ENCODE measurements around the gene RRAS. TPM values are rescaled to one million over a fixed set of nuclear protein-coding genes. Genes with fewer than 3 reads are reported as not detected.
"Not testable (repeated sequence)": the region's sequence is repeated elsewhere in the genome, so short reads cannot be mapped to it uniquely, and the experiment has no call there.

Gene RRAS
- total RNA-seq, 1 experiment from 2014 or later, result 11.0 TPM

DNA sequence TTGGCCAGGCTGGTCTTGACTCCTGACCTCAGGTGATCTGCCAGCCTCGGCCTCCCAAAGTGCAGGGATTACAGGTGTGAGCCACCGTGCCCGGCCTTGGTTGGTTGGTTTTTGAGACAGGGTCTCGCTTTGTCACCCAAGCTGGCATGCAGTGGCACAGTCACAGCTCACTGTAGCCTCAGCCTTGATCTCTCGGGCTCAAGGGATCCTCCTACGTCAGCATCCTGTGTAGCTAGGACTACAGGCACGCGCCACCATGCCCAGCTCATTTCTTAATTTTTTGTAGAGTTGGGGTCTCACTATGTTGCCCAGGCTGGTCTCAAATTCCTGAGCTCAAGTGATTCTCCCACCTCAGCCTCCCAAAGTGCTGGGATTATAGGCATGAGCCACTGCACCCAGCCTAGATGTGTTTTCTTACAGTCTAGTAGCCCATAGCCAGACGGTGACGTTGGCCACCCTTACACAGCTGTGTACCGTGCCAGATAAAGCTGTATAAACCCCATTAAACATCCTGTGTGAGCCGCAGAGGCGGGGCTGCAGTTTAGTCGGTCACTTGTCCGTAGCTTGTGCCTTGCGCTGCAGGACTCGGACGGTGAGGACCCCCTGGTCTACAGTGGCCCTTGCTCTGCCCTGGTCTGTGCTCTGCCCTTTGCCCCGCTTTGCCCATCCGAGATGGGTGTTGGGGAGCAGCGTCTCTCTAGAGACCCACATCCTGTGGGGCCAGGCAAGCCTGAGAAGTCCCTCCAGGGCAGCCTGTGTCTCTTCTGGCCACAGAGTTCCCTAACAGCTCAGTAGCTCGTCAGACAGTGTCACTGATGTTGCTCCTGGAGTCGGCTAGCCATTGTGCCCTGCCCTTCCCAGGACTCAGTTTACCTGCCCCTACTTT lies 15.9 kb upstream of the RRAS start:
- no peak for DNase-seq (ENCODE audit: low read depth)

DNA sequence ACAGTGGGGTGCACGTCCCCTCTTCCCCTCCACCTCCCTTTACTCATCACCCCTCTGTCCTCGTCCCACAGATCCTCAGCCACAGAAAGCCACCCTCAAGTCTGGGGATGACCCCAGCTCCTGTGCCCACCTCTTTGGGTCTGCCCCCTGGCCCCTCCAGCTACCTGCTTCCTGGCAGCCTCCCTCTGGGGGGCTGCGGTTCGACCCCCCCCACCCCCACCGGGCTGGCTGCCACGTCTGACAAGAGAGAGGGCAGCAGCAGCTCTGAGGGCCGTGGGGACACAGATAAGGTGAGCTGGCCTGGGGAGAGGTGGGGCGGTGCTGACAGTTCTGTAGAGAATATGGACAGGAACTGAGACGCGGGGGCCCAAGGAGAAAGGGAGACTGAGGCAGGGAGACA lies 14.6 kb upstream of the RRAS start:
- no peak for DNase-seq (ENCODE audit: low read depth)

DNA sequence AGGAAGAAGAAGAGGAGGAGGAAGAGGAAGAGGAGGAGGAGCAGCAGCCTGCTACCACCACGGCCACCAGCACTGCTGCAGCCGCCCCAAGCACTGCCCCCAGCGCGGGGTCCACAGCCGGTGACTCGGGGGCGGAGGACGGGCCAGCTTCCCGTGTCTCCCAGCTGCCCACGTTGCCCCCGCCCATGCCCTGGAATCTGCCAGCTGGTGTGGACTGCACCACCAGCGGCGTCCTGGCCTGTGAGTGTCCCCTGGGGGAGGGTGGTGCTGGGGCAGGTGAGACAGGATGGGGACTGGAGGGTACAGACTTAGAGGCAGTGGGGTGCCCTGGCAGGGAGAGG lies 13.5 kb upstream of the RRAS start:
- no peak for DNase-seq (ENCODE audit: low read depth)

DNA sequence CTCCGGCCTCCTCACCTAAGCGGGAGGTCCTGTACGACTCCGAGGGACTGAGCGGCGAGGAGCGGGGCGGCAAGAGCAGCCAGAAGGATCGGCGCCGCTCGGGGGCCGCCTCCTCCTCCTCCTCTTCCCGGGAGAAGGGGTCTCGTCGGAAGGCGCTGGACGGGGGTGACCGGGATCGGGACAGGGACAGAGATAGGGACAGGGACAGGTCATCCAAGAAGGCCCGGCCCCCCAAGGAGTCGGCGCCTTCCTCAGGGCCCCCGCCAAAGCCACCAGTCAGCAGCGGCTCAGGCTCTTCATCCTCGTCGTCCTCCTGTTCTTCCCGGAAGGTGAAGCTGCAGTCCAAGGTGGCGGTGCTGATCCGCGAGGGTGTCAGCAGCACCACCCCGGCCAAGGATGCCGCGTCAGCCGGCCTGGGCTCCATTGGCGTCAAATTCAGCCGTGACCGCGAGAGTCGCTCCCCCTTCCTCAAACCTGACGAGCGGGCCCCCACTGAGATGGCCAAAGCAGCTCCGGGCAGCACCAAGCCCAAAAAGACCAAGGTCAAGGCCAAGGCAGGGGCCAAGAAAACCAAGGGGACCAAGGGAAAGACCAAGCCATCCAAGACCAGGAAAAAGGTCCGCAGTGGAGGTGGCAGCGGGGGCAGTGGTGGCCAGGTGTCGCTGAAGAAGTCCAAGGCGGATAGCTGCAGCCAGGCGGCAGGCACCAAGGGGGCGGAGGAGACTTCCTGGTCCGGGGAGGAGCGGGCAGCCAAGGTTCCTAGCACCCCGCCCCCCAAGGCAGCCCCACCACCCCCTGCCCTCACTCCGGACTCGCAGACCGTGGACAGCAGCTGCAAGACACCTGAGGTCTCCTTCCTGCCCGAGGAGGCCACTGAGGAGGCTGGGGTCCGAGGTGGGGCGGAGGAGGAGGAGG lies 12.9 kb upstream of the RRAS start:
- no peak for DNase-seq (ENCODE audit: low read depth)

DNA sequence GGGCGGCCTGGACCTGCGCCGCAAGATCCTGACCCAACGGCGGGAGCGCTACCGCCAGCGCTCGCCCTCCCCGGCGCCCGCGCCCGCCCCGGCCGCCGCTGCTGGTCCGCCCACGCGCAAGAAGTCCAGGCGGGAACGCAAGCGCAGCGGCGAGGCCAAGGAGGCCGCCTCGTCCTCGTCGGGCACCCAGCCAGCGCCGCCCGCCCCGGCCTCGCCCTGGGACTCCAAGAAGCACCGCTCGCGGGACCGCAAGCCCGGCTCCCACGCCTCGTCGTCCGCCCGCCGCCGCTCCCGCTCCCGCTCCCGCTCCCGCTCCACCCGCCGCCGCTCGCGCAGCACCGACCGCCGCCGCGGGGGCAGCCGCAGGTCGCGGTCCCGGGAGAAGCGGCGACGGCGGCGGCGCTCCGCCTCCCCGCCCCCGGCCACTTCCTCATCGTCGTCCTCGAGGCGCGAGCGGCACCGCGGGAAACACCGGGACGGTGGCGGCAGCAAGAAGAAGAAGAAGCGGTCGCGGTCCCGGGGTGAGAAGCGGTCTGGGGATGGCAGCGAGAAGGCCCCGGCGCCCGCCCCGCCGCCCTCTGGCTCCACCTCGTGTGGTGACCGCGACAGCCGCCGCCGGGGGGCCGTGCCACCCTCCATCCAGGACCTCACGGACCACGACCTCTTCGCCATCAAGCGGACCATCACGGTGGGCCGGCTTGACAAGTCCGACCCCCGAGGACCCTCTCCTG lies 12.0 kb upstream of the RRAS start:
- no peak for DNase-seq (ENCODE audit: low read depth)

DNA sequence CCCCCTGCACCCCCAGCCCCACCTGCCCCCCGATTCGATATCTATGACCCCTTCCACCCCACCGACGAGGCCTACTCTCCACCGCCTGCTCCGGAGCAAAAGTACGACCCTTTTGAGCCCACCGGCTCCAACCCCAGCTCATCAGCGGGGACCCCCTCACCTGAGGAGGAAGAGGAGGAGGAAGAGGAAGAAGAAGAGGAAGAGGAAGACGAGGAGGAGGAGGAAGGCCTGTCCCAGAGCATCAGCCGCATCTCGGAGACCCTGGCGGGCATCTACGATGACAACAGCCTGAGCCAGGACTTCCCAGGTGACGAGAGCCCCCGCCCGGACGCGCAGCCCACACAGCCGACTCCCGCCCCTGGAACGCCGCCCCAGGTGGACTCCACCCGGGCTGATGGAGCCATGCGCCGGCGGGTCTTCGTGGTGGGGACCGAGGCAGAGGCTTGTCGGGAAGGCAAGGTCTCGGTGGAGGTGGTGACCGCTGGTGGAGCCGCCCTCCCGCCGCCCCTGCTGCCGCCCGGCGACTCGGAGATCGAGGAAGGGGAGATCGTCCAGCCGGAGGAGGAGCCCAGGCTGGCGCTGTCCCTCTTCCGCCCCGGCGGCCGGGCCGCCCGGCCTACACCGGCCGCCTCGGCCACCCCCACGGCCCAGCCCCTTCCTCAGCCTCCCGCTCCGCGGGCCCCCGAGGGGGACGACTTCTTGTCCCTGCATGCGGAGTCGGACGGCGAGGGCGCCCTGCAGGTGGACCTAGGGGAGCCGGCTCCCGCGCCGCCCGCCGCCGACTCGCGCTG lies 11.3 kb upstream of the RRAS start:
- no peak for DNase-seq (ENCODE audit: low read depth)

DNA sequence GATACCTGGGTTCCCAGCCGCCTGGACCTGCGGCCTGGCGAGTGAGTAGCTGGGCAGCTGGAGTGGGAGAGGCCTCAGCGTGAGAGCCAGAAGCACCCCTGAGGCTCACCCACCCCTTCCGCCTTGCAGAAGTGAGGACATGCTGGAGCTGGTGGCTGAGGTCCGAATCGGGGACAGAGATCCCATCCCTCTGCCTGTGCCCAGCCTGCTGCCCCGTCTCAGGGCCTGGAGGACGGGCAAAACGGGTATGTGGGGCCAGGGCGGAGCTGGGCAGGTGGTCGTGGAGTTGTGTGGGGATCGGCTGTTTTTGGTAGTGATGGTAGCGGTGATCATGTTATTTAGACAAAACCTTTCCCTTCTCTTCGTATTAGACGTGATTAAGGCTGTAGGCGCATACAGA lies 6.6 kb upstream of the RRAS start:
- no peak for DNase-seq (ENCODE audit: low read depth)

DNA sequence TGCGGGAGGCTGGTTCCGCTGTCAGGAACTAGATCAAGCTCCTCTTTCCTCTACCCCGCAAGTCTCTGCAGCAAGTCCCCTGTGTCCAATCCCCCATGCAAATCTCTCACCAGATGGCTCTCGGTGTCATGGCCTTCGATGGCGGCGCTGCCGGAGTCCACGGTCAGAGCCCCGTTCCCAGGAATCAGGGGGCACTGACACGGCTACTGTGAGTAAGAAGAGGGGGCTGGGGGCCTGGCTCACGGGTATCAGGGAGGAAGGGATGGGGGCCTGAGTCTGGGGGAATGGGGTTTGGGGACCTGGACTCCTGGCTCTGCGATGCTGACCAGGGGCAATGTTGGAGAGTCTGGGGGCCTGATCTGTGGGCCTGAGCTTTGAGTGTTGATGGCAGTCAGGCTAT lies 6.1 kb upstream of the RRAS start:
- no peak for DNase-seq (ENCODE audit: low read depth)

DNA sequence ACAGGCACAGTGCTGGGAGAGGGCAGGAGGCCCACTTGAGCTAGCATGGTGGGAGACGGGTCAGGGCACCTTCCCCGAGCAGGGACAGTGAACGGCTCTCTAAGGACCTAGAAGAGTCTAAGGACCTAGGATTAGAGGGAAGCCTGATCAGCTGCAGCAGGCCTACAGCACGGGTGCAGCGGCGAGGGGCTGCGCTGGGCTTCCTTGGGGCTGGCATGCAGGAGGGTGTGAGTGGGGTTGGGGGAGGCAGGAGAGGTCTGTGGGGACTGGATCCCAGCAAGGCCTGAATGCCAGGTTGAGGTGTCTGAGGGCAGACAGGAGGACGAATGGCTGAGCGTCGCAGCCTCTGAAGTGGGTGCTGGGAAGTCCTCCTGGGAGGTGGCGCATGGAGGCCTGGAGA lies 5.6 kb upstream of the RRAS start:
- no peak for DNase-seq (ENCODE audit: low read depth)

DNA sequence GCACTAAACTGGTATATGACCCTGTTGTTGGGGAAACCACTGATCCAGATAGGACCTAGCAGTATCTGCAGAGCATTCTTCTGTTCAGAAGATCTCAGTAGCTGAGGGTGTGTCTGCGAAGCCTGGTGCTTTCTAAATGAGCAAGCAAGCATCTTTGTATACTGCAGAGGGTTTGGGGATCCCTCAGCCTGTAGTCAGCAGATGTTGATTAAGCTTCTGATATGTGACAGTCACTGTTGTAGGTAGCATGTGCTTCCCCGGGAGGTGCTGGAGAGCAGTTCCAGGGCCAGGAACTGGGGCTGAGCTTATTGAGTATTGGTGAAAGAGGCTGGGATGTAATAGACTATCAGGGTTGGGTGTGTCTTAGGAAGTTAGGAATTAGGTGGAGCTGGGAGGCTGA lies 3.5 kb upstream of the RRAS start:
- DNase-seq (ENCODE audit: low read depth), result no peak

DNA sequence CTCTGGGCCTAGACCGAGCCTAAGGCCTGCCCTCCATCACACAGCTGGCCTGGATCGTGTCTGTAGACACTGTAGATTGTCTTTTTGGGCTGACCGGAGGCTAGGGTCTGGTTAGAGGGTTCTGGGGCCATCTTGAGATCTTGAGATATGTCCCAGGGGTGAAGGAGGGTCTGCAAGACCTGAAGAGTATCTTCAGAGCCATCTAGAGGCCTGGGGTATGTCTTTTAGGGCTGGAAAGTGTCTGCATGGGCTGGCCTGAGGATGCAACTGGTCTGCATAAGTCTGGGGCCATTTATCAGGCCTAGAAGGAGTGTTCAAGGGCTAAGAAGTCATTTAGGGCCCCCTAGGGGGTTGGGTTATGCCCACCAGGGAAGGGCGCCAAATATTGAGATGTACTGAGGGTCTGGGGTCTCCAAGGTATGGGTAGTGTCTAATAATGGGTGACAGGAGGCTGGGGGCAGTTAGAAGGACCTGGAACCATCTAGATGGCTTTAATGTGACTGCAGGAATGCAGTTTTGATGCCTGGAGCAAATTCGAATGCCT lies 2.6 kb upstream of the RRAS start:
- no peak for DNase-seq (ENCODE audit: low read depth)

DNA sequence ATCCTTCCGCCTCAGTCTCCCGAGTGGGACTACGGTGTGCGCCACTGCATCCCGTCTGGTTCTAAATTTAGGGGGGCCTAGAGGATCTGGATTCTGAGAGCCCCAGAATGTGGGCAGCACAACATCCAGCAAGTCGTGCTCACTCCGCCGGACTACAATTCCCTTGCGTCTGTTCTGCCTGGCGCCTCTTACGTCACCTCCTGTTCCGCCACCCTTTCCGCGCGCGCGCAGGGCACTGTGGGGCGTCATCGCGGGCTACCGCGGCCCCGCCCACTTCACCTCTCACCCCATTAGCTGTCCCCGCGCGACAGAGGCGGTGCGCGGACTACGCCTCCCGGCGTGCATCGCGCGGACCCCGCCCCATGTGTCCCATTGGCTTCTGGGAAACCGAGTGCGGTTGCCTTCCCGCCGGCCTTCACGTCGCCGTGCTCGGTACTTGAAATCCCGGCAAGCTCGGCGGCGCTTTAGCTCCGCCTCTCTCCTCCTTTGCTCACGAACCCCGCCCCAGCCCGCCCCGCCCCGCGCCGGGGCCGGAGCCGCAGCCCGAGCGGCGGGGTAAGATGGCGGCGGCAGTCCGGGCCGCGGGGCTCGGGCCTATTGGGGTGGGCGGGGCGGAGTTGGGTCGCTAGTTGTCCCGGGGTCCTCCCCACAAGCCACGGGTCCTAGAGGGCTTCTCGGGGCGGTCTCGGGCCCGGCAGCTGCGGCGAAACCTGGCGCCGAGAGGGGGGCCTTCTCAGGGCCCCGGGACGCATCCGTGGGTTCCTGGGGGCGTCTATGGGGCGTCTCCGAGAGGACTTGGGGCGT lies 1.9 kb upstream of the RRAS start, which contains the start of gene SCAF1:
Gene SCAF1, plus strand, starts transcription at position 522 of the 804 bp plus-strand sequence. CDS start 2,818 bp downstream, outside the sequence.
- DNase-seq (ENCODE audit: low read depth), result peak; percentile 100

DNA sequence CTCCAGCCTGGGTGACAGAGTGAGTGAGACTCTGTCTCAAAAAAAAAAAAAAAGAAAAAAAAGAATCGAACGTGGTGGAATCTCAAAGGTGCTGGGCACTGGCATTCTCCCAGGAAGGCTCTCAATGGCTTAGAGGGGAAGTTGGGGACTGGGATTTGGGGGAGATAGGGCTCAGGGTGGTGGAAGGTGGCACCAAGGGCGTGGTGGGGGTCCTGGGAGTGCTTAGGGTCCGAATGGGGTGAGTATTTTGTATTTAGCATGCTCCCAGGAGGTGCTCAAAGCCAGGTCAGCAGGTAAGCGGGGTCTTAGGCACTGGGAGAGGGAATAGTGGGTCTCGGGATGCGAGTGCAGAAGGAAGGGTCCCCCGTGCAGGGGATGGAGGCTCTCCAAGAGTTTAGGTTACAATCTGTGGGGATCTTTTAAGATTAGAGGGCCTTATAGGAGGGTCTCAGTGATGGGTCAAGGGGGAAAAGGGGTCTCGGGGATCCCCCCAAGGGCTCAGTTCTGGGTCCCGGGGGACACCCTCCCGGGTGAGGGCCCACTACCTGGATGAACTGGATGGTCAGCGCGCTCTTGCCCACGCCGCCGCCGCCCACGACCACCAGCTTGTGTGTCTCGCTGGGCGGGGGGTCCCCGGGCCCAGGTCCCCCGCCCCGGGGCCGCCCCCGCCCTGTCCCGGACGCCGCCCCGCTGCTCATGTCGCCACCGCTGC lies 386 bp downstream of the RRAS start:
- no peak for DNase-seq (ENCODE audit: low read depth)

DNA sequence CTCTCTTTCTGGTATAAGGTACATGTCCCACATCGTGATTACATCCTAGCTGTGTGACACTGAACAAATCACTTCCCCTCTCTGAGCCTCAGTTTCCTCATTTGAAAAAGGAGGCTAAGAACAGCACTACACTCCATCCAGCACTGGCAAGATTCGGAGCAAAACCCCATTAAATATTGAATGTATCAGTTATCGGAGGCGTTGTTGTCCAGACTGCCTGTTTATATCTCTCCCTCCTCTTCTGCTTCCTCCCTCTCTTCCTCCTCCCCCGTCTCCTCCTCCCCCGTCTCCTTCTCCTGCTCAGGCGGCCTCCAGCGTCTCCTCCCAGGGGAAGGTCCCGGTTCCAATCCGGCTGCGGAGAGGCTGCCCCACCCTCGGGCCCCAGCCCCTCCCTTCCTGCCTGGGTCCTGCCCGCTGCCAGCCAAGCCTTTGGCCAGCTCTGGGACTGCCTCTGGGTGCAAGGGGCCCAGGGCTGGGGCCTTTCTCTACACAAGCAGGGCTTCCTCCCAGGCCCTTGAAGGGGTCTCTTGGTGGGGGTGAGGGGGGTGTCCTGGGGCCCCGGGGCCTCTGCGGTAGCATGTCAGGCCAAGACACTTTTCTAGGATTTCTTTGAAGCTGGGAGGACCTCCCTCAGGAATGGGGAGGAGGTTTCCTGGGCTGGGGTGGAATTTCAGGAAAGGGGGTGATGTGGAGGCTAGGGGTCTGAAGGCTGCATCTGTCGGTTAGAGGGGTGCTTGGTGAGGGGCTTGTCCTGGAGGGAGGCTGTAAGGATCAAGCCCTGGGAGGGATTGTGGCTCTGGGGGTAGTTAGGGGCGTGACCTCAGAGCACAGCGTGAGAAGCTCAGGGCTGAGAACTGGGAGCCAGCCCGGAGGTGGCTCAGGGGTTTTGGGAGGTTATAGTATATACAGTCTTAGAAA lies 1.9 kb downstream of the RRAS start:
- peak; percentile 86 for DNase-seq (ENCODE audit: low read depth)

DNA sequence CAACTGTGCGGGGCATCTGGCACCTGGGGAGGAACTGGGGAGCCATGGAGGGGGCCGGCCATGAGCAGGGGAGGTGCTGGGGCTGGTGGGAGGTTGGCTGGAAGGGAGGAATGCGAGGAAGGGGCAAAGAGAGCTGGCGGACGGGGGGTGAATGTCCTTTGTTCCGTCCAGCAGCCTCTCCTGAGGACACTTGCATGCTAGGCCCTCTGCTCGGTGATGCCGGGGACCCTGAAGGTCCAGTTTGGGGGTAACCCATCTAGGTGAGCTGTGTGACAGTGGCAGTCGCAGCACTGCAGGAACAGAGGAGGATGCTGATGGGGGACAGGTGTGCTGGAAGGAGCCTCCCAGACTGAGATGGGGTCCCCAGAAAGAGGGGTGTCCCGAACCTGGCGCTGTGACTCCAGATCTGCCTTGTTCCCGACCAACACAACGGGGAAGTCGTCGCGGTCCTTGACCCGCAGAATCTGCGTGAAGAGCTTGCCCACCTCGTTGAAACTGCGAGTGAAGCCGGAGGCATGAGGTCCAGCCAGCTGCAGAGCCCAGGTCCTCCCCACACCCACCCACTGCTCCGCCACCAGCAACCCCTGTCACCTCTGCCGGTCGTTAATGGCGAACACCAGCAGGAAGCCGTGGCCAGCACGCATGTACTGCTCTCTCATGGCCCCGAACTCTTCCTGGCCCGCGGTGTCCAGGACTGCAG lies 3.6 kb downstream of the RRAS start:
- no peak for DNase-seq (ENCODE audit: low read depth)

DNA sequence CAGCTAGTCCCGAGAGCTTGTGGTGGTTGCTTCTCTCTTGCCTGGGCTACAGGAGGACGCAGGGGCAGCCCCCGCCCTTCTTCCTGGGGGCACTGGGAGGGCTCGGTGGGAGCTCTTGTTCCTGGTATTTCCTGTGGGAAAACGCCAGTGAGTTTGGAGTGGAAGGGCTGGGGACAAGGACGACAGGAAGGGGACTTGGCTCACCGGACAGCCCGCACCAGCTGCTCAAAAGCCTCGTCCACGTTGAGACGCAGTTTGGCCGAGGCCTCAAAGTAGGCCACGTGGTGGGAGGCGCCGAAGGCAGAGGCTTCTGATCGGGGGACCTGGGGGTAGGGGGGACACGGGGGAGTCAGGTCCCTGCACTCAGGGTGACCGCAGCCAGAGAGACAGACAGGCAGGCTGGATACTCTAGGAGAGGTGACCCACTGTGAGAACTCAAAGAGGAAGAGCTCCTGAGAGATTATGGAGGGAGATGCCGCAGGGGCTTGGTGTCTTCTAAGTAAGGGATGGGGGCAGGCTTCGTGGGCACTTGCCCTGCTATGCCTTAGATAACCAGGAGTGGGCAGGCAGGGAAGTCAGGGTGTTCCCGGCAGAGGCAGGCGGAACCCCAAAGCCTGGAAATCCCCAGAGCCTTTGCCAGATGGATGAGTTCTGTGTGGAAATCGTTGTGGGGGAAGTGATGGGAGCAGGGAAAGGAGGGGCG lies 4.3 kb downstream of the RRAS start:
- peak; percentile 33 for DNase-seq (ENCODE audit: low read depth)

DNA sequence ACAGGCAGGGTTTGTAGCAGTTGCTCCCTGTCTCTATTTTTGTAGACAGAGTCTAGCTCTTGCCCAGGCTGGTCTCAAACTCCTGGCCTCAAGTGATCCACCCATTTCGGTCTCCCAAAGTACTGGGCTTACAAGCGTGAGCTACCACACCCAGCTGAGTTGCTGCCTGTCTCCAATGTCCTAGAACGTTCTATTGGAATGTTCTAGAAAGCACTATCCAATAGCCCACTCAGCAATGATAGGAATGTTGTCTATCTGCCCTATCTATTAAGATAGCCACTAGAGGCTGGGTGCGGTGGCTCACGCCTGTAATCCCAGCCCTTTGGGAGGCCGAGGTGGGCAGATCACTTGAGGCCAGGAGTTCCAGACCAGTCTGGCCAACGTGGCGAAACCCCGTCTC lies 6.7 kb downstream of the RRAS start:
- not testable (repeated sequence) for DNase-seq (ENCODE audit: low read depth)
